GM12891 (cell line): ENCODE results near the gene MLST8.

ENCODE experiments used
- PAX5 ChIP-seq: IDR thresholded peaks from 2 replicates; pipeline ENCODE4 v1.6.1; 2011; ENCODE audit warnings: low read length, moderate library complexity, mild to moderate bottlenecking; ENCODE audit not compliant: insufficient read depth, severe bottlenecking
- POLR2A ChIP-seq: IDR thresholded peaks from 2 replicates; pipeline ENCODE4 v1.6.1; 2011; ENCODE audit warnings: low read depth, low read length, control low read depth
- POLR2AphosphoS5 ChIP-seq: IDR thresholded peaks from 2 replicates; pipeline ENCODE4 v1.6.1; 2011; ENCODE audit warnings: low read depth, low read length, control low read depth
- POU2F2 ChIP-seq: IDR thresholded peaks from 2 replicates; pipeline ENCODE4 v1.6.1; 2011; ENCODE audit warnings: low read depth, mild to moderate bottlenecking, control low read depth, low read length, moderate library complexity
- TAF1 ChIP-seq: IDR thresholded peaks from 2 replicates; pipeline ENCODE4 v1.6.1; 2011; ENCODE audit warnings: low read depth, low read length, control low read depth

DNA sequence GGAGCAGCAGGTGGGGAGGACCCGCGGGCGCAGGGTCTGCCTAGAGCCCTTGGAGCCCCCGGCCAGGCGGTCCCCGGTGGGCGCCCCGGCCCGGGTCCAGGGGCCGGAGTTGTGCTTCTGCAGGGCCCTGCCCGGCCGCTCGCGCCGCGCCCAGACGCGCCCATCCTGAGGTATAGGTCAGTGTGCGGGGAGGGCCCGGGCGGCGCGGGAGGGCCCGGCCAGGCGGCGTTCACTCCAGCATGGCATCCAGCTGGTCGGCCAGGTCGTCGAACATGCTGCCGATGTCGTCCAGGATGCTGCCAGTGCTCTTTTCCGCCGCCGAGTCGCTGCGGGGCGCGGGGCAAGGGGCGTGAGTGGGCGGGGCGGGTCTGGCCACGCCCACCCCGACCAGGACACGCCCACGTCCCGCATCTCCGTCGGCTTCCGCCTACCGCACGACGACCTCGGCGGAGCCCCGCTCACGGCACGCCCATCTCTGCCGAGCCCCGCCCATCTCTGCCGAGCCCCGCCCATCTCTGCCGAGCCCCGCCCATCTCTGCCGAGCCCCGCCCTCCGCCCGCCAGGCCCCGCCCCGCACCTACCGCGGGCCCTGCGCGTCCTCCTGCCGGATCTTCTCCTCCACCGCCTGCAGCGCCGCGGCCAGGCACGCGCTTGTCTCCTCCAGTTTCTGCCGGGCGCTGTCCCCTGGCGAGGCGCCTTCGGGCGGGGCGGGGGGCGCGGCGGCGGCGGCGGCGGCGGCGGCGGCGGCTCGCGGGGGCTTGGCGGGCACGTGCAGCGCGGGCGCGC lies 26.7 kb upstream of the MLST8 start:
- TF ChIP-seq POLR2A (no peak), POLR2AphosphoS5 (no peak), TAF1 (no peak), PAX5 (no peak), POU2F2 (no peak)
